Endothelial cell of umbilical vein (primary cell): Measurements from ENCODE around the gene KRTAP10-11. TPM values are rescaled to one million over a fixed set of nuclear protein-coding genes. Genes with fewer than 3 reads are reported as not detected.

Source experiments
- BruUV-seq: library from RNA; stranded (reverse); fragments of 400-500 nt; replicated peaks from 2 replicates; lab custom pipeline; 2021; lab: Mats Ljungman, UMichigan
- CTCF ChIA-PET: fragments of 300-600, 350-600 bp; sonication (Branson Sonifier 250); formaldehyde crosslinking; loops from one replicate; lab custom pipeline; 2021; ENCODE audit warnings: antibody characterized with exemption, inconsistent platforms; lab: Charles Lee
- POLR2A ChIA-PET: fragments of 300-600, 350-600 bp; sonication (Branson Sonifier 250); formaldehyde crosslinking; loops from one replicate; lab custom pipeline; 2021; ENCODE audit warnings: antibody characterized with exemption, inconsistent platforms; lab: Charles Lee
- DNase-seq: peaks from one replicate; pipeline ENCODE4 v3.0.0-alpha.2; 2011; ENCODE audit warnings: low read depth, low spot score
- FAIRE-seq: peaks from 2 replicates; lab custom pipeline; 2011; peaks lifted over from hg19 to GRCh38; lab: Jason Lieb, UNC
- H2AFZ ChIP-seq: 2 replicates; pipeline ENCODE4 v1.6.0; 2012; ENCODE audit warnings: low read depth, low read length, control low read depth, inconsistent platforms
- H3K27ac ChIP-seq: 2 replicates; pipeline ENCODE4 v1.5.1; 2011; ENCODE audit warnings: low read depth, mild to moderate bottlenecking, control low read depth, low read length, moderate library complexity; ENCODE audit not compliant: insufficient read depth
- H3K27me3 ChIP-seq, 2 experiments: 2 replicates each; pipeline versions ENCODE4 v1.6.0 to v1.6.1; 2011; ENCODE audit warnings: low read length in 2 of 2, mixed read lengths in 1 of 2; ENCODE audit not compliant: control insufficient read depth in 2 of 2, insufficient read depth in 2 of 2
- H3K36me3 ChIP-seq, 2 experiments: 2 replicates in 1 of 2; 3 replicates in 1 of 2; pipeline ENCODE4 v1.5.1; 2011; ENCODE audit warnings: low read length in 2 of 2, mild to moderate bottlenecking in 1 of 2, moderate library complexity in 1 of 2; ENCODE audit not compliant: control insufficient read depth in 2 of 2, insufficient read depth in 2 of 2; ENCODE audit errors: extremely low read depth in 1 of 2
- H3K4me1 ChIP-seq: 3 replicates; pipeline ENCODE4 v1.5.1; 2011; ENCODE audit warnings: mild to moderate bottlenecking, low read length; ENCODE audit not compliant: control insufficient read depth, insufficient read depth; ENCODE audit errors: extremely low read depth
- H3K4me2 ChIP-seq: 2 replicates; pipeline ENCODE4 v1.6.1; 2011; ENCODE audit warnings: low read length, control low read depth, mixed read lengths; ENCODE audit not compliant: insufficient read depth
- H3K4me3 ChIP-seq, 3 experiments: fragments of 200-600 bp in 1 of 3; sonication (generic), shearing (Covaris generic) in 1 of 3; replicated peaks in 1 of 3; 2 replicates each; pipeline ENCODE4 v1.5.1; 2011 to 2016; ENCODE audit warnings: control low read depth in 3 of 3, low read length in 3 of 3, mild to moderate bottlenecking in 2 of 3, inconsistent platforms in 1 of 3, low read depth in 1 of 3, moderate library complexity in 1 of 3; ENCODE audit not compliant: insufficient read depth in 1 of 3
- H3K79me2 ChIP-seq: 2 replicates; pipeline ENCODE4 v1.6.0; 2012; ENCODE audit warnings: low read length, inconsistent platforms; ENCODE audit not compliant: control insufficient read depth, insufficient read depth
- H3K9ac ChIP-seq: replicated peaks from 2 replicates; pipeline ENCODE3; 2011; ENCODE audit warnings: low read length, control low read depth; ENCODE audit not compliant: insufficient read depth; ENCODE audit errors: extremely low read depth
- H3K9me1 ChIP-seq: replicated peaks from 3 replicates; pipeline ENCODE4 v1.6.0; 2011; ENCODE audit warnings: mild to moderate bottlenecking, low read length; ENCODE audit not compliant: control insufficient read depth, insufficient read depth; ENCODE audit errors: extremely low read depth
- H3K9me3 ChIP-seq: replicated peaks from 2 replicates; pipeline ENCODE4 v1.5.1; 2012; ENCODE audit warnings: low read length, inconsistent platforms; ENCODE audit not compliant: control insufficient read depth, insufficient read depth
- H4K20me1 ChIP-seq: replicated peaks from 2 replicates; pipeline ENCODE3; 2011; ENCODE audit warnings: mild to moderate bottlenecking, low read length; ENCODE audit not compliant: control insufficient read depth, insufficient read depth; ENCODE audit errors: extremely low read depth
- EZH2 ChIP-seq: IDR thresholded peaks from 2 replicates; pipeline ENCODE4 v1.6.1; 2012; ENCODE audit warnings: borderline replicate concordance, low read depth, mild to moderate bottlenecking, moderate library complexity, low read length, inconsistent platforms; ENCODE audit not compliant: severe bottlenecking
- FOS ChIP-seq: IDR thresholded peaks from 2 replicates; pipeline ENCODE4 v1.6.1; 2011; ENCODE audit warnings: mild to moderate bottlenecking, low read length, moderate library complexity, borderline replicate concordance; ENCODE audit not compliant: insufficient read depth
- GATA2 ChIP-seq: IDR thresholded peaks from 2 replicates; pipeline ENCODE4 v1.7.0; 2011; ENCODE audit warnings: low read depth, mild to moderate bottlenecking, moderate library complexity, mixed read lengths, low read length; ENCODE audit not compliant: insufficient read length, insufficient read depth
- JUN ChIP-seq: IDR thresholded peaks from 2 replicates; pipeline ENCODE4 v1.6.1; 2011; ENCODE audit warnings: borderline replicate concordance, low read depth; ENCODE audit not compliant: insufficient read length, insufficient read depth
- MYC ChIP-seq: IDR thresholded peaks from one replicate; pipeline ENCODE4 v1.6.1; 2011; ENCODE audit warnings: mild to moderate bottlenecking, low read depth, low read length
- POLR2A ChIP-seq: IDR thresholded peaks from 2 replicates; pipeline ENCODE4 v1.6.1; 2012; ENCODE audit warnings: low read depth, mild to moderate bottlenecking, control low read depth, low read length
- POLR2AphosphoS5 ChIP-seq: IDR thresholded peaks from 2 replicates; pipeline ENCODE4 v1.6.1; 2012; ENCODE audit warnings: low read depth, mild to moderate bottlenecking, control low read depth, low read length, moderate library complexity; ENCODE audit not compliant: insufficient read depth
- dilution Hi-C: fragments of 300-500 bp; cut with MboI; formaldehyde crosslinking; loops from one replicate; pipeline ENCODE4 v1.15.0; 2019; ENCODE audit warnings: low sequenced_read_pairs; ENCODE audit not compliant: extremely low pct_ligation_motif_present
- intact Hi-C: fragments of 100-400 bp; cut with micrococcal nuclease; formaldehyde crosslinking; loops from one replicate; pipeline ENCODE4 v1.10.0; 2022
- polyA plus RNA-seq, 4 experiments: library from polyadenylated mRNA; depleted of rRNA in 3 of 4; stranded (reverse) in 3 of 4; unstranded in 1 of 4; fragments of >200 nt; gene quantifications; 2 replicates each; pipeline versions ENCODE4 v1.2.1 to v1.2.3, GENCODE V29; 2011 to 2012; ENCODE audit warnings: missing spikeins in 1 of 4
- total RNA-seq: library from RNA; stranded (reverse); gene quantifications from 2 replicates; pipeline ENCODE4 v1.2.3, GENCODE V29; 2021
- TF ChIP-seq, protein P1 (sequence below): IDR thresholded peaks from 2 replicates; pipeline ENCODE4 v1.6.1; 2011; ENCODE audit not compliant: insufficient read depth, insufficient read length
- TF ChIP-seq, protein P2 (sequence below), 2 donors: IDR thresholded peaks; 1 replicate in 1 of 2; 2 replicates in 1 of 2; pipeline ENCODE4 v1.5.1; 2011; ENCODE audit warnings: low read length in 2 of 2, mild to moderate bottlenecking in 2 of 2, moderate library complexity in 2 of 2, control low read depth in 1 of 2, inconsistent platforms in 1 of 2, low read depth in 1 of 2; ENCODE audit not compliant: insufficient read depth in 1 of 2; ENCODE audit errors: extremely low read depth in 1 of 2

Gene KRTAP10-11
- total and polyA plus RNA-seq, 2 donors (not counting 3 experiments of a cell fraction or from before 2014, with no cell fraction given) = not detected

DNA sequence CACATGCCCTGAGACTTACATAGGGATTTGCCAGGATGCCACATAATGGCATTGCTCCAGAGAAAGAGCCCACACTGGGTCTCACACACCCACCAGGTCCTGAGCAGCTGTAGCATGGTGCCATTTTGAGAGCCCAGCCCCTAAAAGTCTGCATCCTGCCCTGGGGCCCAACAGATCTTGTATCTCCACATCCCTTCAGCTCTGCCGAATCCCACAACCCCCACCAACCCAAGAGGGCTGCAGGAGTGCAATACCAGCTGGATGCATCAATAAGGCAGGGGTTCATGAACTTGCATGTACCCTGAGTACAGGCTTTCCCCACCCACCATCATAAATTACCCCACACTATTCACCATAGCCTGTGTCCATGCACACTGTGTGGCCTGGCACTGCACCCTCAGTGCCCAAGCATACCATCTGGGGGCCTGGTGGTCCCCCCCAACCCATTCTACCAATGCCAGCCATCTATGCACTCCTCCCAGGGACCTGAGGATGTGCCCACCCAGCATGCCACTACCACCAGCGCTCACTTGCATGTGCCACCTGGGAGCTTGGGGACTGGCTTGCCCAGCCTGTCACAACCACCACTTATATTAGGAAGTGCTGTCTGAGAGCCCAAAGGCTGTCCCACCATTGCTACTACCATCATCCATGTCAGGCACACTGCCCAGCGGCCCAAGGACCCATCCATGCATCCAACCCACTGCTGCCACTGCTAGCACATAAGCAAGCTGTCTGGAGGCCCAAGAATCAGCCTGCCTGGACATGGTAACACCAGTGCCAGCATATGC lies 24.6 kb downstream of the KRTAP10-11 start:
- intact Hi-C loops (no loop called here), dilution Hi-C loops (no loop called here)
- H3K4me3 ChIP-seq = no peak overlapping the region
- no peak for FAIRE-seq
- no peaks in the 10 kb centered on the region for H3K9me1 ChIP-seq
- H2AFZ ChIP-seq = no peak overlapping the region
- no peak for TF ChIP-seq GATA2
- TF ChIP-seq FOS = no peak
- TF ChIP-seq POLR2AphosphoS5 = no peak
- TF ChIP-seq JUN = no peak
- TF ChIP-seq MYC = no peak
- TF ChIP-seq, protein P1, sequence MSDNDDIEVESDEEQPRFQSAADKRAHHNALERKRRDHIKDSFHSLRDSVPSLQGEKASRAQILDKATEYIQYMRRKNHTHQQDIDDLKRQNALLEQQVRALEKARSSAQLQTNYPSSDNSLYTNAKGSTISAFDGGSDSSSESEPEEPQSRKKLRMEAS = no peak
- no peak for TF ChIP-seq EZH2
- no peak for TF ChIP-seq POLR2A
- TF ChIP-seq, protein P2, sequence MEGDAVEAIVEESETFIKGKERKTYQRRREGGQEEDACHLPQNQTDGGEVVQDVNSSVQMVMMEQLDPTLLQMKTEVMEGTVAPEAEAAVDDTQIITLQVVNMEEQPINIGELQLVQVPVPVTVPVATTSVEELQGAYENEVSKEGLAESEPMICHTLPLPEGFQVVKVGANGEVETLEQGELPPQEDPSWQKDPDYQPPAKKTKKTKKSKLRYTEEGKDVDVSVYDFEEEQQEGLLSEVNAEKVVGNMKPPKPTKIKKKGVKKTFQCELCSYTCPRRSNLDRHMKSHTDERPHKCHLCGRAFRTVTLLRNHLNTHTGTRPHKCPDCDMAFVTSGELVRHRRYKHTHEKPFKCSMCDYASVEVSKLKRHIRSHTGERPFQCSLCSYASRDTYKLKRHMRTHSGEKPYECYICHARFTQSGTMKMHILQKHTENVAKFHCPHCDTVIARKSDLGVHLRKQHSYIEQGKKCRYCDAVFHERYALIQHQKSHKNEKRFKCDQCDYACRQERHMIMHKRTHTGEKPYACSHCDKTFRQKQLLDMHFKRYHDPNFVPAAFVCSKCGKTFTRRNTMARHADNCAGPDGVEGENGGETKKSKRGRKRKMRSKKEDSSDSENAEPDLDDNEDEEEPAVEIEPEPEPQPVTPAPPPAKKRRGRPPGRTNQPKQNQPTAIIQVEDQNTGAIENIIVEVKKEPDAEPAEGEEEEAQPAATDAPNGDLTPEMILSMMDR (IDR thresholded peaks at IDR 0.05; ENCODE audit: extremely low read depth in 1 of 2, insufficient read depth in 1 of 2, low read depth in 1 of 2, low read length in 2 of 2) = no peak
- H3K4me1 ChIP-seq = no peaks in the 10 kb centered on the region
- H3K79me2 ChIP-seq = no peaks in the 10 kb centered on the region
- H3K9ac ChIP-seq = no peak overlapping the region
- no peak overlapping the region for H3K4me2 ChIP-seq
- no peaks in the 10 kb centered on the region for H3K36me3 ChIP-seq
- no peaks in the 10 kb centered on the region for H3K9me3 ChIP-seq
- H3K27me3 ChIP-seq = peaks cover 0 to 4% of the 10 kb centered on the region in 2 experiments
- ChIA-PET CTCF (interaction anchor here (0.5 kb wide), 1 partner anchor 85 kb away, joined by 3 read pairs; no protein-coding TSS in a partner anchor), POLR2A (no interaction called here)
- no peaks in the 10 kb centered on the region for H4K20me1 ChIP-seq
- BruUV-seq = no TSS peak
- H3K27ac ChIP-seq = no peak overlapping the region
- no peak for DNase-seq
